IMR-90 (cell line): Measurements from ENCODE around the gene MTMR3. TPM values are rescaled to one million over a fixed set of nuclear protein-coding genes. Genes with fewer than 3 reads are reported as not detected.

Experiments
- ATAC-seq: fragments of 200-7000 bp; cut with Tn5 transposase; 2 replicates; pipeline ENCODE4 v1.9.1; 2020; ENCODE audit warnings: low read depth, mild to moderate bottlenecking, moderate library complexity
- BruUV-seq: library from RNA; stranded (reverse); fragments of 400-500 nt; replicated peaks from 2 replicates; lab custom pipeline; 2021; lab: Mats Ljungman, UMichigan
- CTCF ChIA-PET: fragments of 300-600 bp; formaldehyde crosslinking; extraction: SDS; loops from one replicate; lab custom pipeline; 2021; ENCODE audit warnings: antibody characterized with exemption; lab: Yijun Ruan, JAX
- POLR2A ChIA-PET: fragments of 300-600 bp; sonication (Branson Sonifier 250); formaldehyde crosslinking; loops from one replicate; lab custom pipeline; 2022; ENCODE audit warnings: antibody characterized with exemption; ENCODE audit not compliant: unreplicated experiment; lab: Charles Lee
- DNase-seq: peaks from one replicate; pipeline ENCODE4 v3.0.0; 2013
- H2AFZ ChIP-seq: replicated peaks from 2 replicates; pipeline ENCODE3; 2013; ENCODE audit warnings: low read length, mild to moderate bottlenecking; ENCODE audit not compliant: poor library complexity
- H2AK5ac ChIP-seq: 2 replicates; pipeline ENCODE4 v1.6.1; 2013; ENCODE audit warnings: low read depth, low read length, inconsistent platforms
- H2AK9ac ChIP-seq: replicated peaks from 2 replicates; pipeline ENCODE3; 2013; ENCODE audit warnings: mild to moderate bottlenecking, low read depth, low read length, moderate library complexity; ENCODE audit not compliant: poor library complexity
- H2BK120ac ChIP-seq: 2 replicates; pipeline ENCODE4 v1.6.1; 2013; ENCODE audit warnings: low read depth, low read length, inconsistent platforms
- H2BK15ac ChIP-seq: 3 replicates; pipeline ENCODE4 v1.6.1; 2013; ENCODE audit warnings: low read depth, low read length, inconsistent platforms
- H2BK20ac ChIP-seq: 2 replicates; pipeline ENCODE4 v1.6.1; 2013; ENCODE audit warnings: low read depth, mild to moderate bottlenecking, inconsistent platforms, low read length, moderate library complexity
- H2BK5ac ChIP-seq: 2 replicates; pipeline ENCODE4 v1.6.1; 2013; ENCODE audit warnings: mild to moderate bottlenecking, low read depth, low read length, inconsistent platforms; ENCODE audit not compliant: poor library complexity, severe bottlenecking
- H3K14ac ChIP-seq: replicated peaks from 2 replicates; pipeline ENCODE4 v1.6.1; 2013; ENCODE audit warnings: low read depth, low read length, inconsistent platforms
- H3K18ac ChIP-seq: 2 replicates; pipeline ENCODE4 v1.6.1; 2013; ENCODE audit warnings: low read depth, low read length, control low read depth
- H3K23ac ChIP-seq: 2 replicates; pipeline ENCODE4 v1.6.1; 2013; ENCODE audit warnings: low read depth, low read length, inconsistent platforms
- H3K27ac ChIP-seq: 2 replicates; pipeline ENCODE4 v1.5.1; 2013; ENCODE audit warnings: mild to moderate bottlenecking, control low read depth, low read length; ENCODE audit not compliant: insufficient read depth
- H3K27me3 ChIP-seq: 2 replicates; pipeline ENCODE4 v1.6.1; 2013; ENCODE audit warnings: low read length; ENCODE audit not compliant: control insufficient read depth, insufficient read depth
- H3K36me3 ChIP-seq: 2 replicates; pipeline ENCODE4 v1.6.1; 2013; ENCODE audit warnings: low read length, mixed read lengths; ENCODE audit not compliant: control insufficient read depth, insufficient read depth
- H3K4ac ChIP-seq: 2 replicates; pipeline ENCODE4 v1.6.1; 2013; ENCODE audit warnings: low read depth, low read length, inconsistent platforms
- H3K4me1 ChIP-seq: 2 replicates; pipeline ENCODE4 v1.6.1; 2013; ENCODE audit warnings: low read length, mixed read lengths; ENCODE audit not compliant: control insufficient read depth, insufficient read depth
- H3K4me2 ChIP-seq: 2 replicates; pipeline ENCODE4 v1.6.1; 2013; ENCODE audit warnings: low read depth, mild to moderate bottlenecking, control low read depth, low read length, moderate library complexity
- H3K4me3 ChIP-seq: 2 replicates; pipeline ENCODE4 v1.5.1; 2013; ENCODE audit warnings: low read depth, mild to moderate bottlenecking, control low read depth, low read length, moderate library complexity; ENCODE audit not compliant: insufficient read depth
- H3K56ac ChIP-seq: 2 replicates; pipeline ENCODE4 v1.6.1; 2013; ENCODE audit warnings: low read length, inconsistent platforms; ENCODE audit not compliant: insufficient read depth; ENCODE audit errors: extremely low read depth
- H3K79me1 ChIP-seq, 2 experiments: 2 replicates each; pipeline ENCODE4 v1.6.1; 2013; ENCODE audit warnings: low read length in 2 of 2, inconsistent platforms in 1 of 2, low read depth in 1 of 2
- H3K9ac ChIP-seq: 2 replicates; pipeline ENCODE4 v1.6.1; 2013; ENCODE audit warnings: low read depth, low read length, control low read depth
- H3K9me1 ChIP-seq: 2 replicates; pipeline ENCODE4 v1.6.1; 2013; ENCODE audit warnings: low read length, inconsistent platforms; ENCODE audit not compliant: insufficient read depth
- H3K9me3 ChIP-seq: 2 replicates; pipeline ENCODE4 v1.6.1; 2013; ENCODE audit warnings: low read length; ENCODE audit not compliant: control insufficient read depth, insufficient read depth
- H4K20me1 ChIP-seq: 2 replicates; pipeline ENCODE4 v1.6.1; 2013; ENCODE audit warnings: low read length, inconsistent platforms; ENCODE audit not compliant: insufficient read depth
- H4K5ac ChIP-seq: 2 replicates; pipeline ENCODE4 v1.6.1; 2013; ENCODE audit warnings: mild to moderate bottlenecking, low read depth, low read length, control low read depth
- H4K8ac ChIP-seq, 2 experiments: 2 replicates each; pipeline ENCODE4 v1.6.1; 2013; ENCODE audit warnings: low read depth in 2 of 2, low read length in 2 of 2, control low read depth in 1 of 2, inconsistent platforms in 1 of 2
- H4K91ac ChIP-seq: 2 replicates; pipeline ENCODE4 v1.6.1; 2013; ENCODE audit warnings: low read depth, low read length, inconsistent platforms; ENCODE audit not compliant: insufficient read depth
- BHLHE40 ChIP-seq: fragments of 150-350 bp; IDR thresholded peaks from 2 replicates; pipeline ENCODE4 v1.6.1; 2016; ENCODE audit warnings: mild to moderate bottlenecking, low read depth, low read length
- CEBPB ChIP-seq: IDR thresholded peaks from 2 replicates; pipeline ENCODE4 v1.6.1; 2012; ENCODE audit warnings: low read depth, low read length, improper control_type of control experiment
- RCOR1 ChIP-seq: IDR thresholded peaks from 2 replicates; pipeline ENCODE4 v1.6.1; 2012; ENCODE audit warnings: mild to moderate bottlenecking, low read length, improper control_type of control experiment; ENCODE audit not compliant: insufficient replicate concordance
- USF2 ChIP-seq: fragments of 150-350 bp; IDR thresholded peaks from 2 replicates; pipeline ENCODE4 v1.6.1; 2017; ENCODE audit warnings: mild to moderate bottlenecking, antibody characterized with exemption, low read length, low read depth
- WGBS, 2 experiments: methylation state at CpG; one replicate each; pipeline versions ENCODE4 v1.1.5 to v1.1.7; 2013; ENCODE audit warnings: missing lambda C conversion rate in 2 of 2; ENCODE audit not compliant: insufficient read length in 1 of 2; ENCODE audit errors: extremely low coverage in 2 of 2; 5-methylcytosine and 5-hydroxymethylcytosine counted together
- dilution Hi-C: fragments of 300-500 bp; cut with HindIII; formaldehyde crosslinking; loops from one replicate; pipeline ENCODE4 v1.14.3; 2018; ENCODE audit warnings: low sequenced_read_pairs; ENCODE audit not compliant: unreplicated experiment
- in situ Hi-C: fragments of 300-500 bp; cut with MboI; formaldehyde crosslinking; loops from 3 replicates; pipeline ENCODE4 v1.14.3; 2019; ENCODE audit warnings: low sequenced_read_pairs, inconsistent platforms, mixed read lengths
- intact Hi-C: fragments of 100-400 bp; cut with micrococcal nuclease; formaldehyde crosslinking; loops from 2 replicates; pipeline ENCODE4 v1.10.0; 2022
- polyA plus RNA-seq, 3 experiments: library from polyadenylated mRNA; depleted of rRNA; stranded (reverse); fragments of >200 nt; gene quantifications; 2 replicates each; pipeline ENCODE4 v1.2.3, GENCODE V29; 2012; ENCODE audit warnings: low replicate concordance in 1 of 3
- total RNA-seq: library from RNA; depleted of rRNA; stranded (reverse); fragments of >200 nt; gene quantifications from 2 replicates; pipeline ENCODE4 v1.2.3, GENCODE V29; 2012

MTMR3 gene
- total and polyA plus RNA-seq, 2 of the 4 experiments (the other 2 are of a cell fraction), result 21.3 to 29.4 TPM

- H3K79me1 ChIP-seq, result peaks cover 16 to 38% of the 10 kb centered on the region in 2 experiments
- no CpG with 5 or more reads among the region's 7 CpGs for WGBS, 2 experiments
- peaks cover 13% of the 10 kb centered on the region for H3K9me1 ChIP-seq
- H2AK5ac ChIP-seq, result no peak overlapping the region
- H4K20me1 ChIP-seq, result peaks cover 4% of the 10 kb centered on the region; the same call in 1 of the 2 replicates
- no peak overlapping the region for H2AFZ ChIP-seq
- H3K9ac ChIP-seq, result no peak overlapping the region
- no peak overlapping the region for H3K56ac ChIP-seq
- no peak overlapping the region for H3K27ac ChIP-seq
- no peak for DNase-seq
- no peak overlapping the region for H2BK15ac ChIP-seq
- no peak overlapping the region for H2BK5ac ChIP-seq
- dilution Hi-C loops, result no loop called here
- BruUV-seq, result no TSS peak
- no peak overlapping the region for H2BK20ac ChIP-seq
- H2BK120ac ChIP-seq, result no peak overlapping the region
- peaks cover 6% of the 10 kb centered on the region for H3K36me3 ChIP-seq
- TF ChIP-seq RCOR1 (no peak), USF2 (no peak), BHLHE40 (no peak), CEBPB (0 out of 2 replicates have a peak, but pooled peaks have one; percentile 6)
- intact Hi-C loops, result no loop called here
- H2AK9ac ChIP-seq, result no peak overlapping the region
- no peak overlapping the region for H4K91ac ChIP-seq
- in situ Hi-C loops, result no loop called here
- peaks cover 5% of the 10 kb centered on the region; the same call in 1 of the 2 replicates for H3K4me1 ChIP-seq
- ATAC-seq, result no peak
- H3K9me3 ChIP-seq, result no peaks in the 10 kb centered on the region
- H3K4ac ChIP-seq, result no peak overlapping the region
- H3K27me3 ChIP-seq, result no peaks in the 10 kb centered on the region
- H3K18ac ChIP-seq, result no peak overlapping the region
- ChIA-PET POLR2A (no interaction called here), CTCF (no interaction called here)
- no peak overlapping the region for H4K5ac ChIP-seq
- H4K8ac ChIP-seq, result no peak overlapping the region
- H3K14ac ChIP-seq, result no peak overlapping the region
- H3K4me3 ChIP-seq, result no peak overlapping the region
- no peak overlapping the region for H3K4me2 ChIP-seq
- no peak overlapping the region for H3K23ac ChIP-seq
Measured at GRCh38 chr22:29975494-29975893, 92.5 kb downstream of the MTMR3 start.
